Uterus (tissue), 4 donors: ENCODE data around the gene ADAP1. TPM values are rescaled to one million over a fixed set of nuclear protein-coding genes. Genes with fewer than 3 reads are reported as not detected.

ENCODE experiments used
- DNase-seq, 2 donors: peaks; one replicate each; pipeline ENCODE4 v3.0.0-alpha.2; 2019 to 2020
- H3K27ac ChIP-seq, 2 donors: fragments of 200-600 bp; sonication (generic); 1 replicate in 1 of 2; 2 replicates in 1 of 2; pipeline ENCODE4 v1.5.1; 2016 to 2018
- H3K27me3 ChIP-seq, 2 donors: fragments of 200-600 bp; sonication (generic); one replicate each; pipeline ENCODE4 v1.5.1; 2018 to 2019; ENCODE audit warnings: control low read depth in 1 of 2
- H3K36me3 ChIP-seq, 2 donors: fragments of 200-600 bp; sonication (generic); one replicate each; pipeline ENCODE4 v1.5.1; 2019; ENCODE audit warnings: control low read depth in 1 of 2
- H3K4me1 ChIP-seq, 2 donors: fragments of 200-600 bp; sonication (generic); one replicate each; pipeline ENCODE4 v1.5.1; 2018 to 2019; ENCODE audit warnings: control low read depth in 1 of 2
- H3K4me3 ChIP-seq, 2 donors: fragments of 200-600 bp; sonication (generic); 1 replicate in 1 of 2; 2 replicates in 1 of 2; pipeline ENCODE4 v1.5.1; 2018 to 2019; ENCODE audit warnings: mild to moderate bottlenecking in 1 of 2
- H3K9me3 ChIP-seq, 2 donors: fragments of 200-600 bp; sonication (generic); one replicate each; pipeline ENCODE4 v1.5.1; 2019; ENCODE audit warnings: control low read depth in 1 of 2
- CTCF ChIP-seq, 4 experiments: fragments of 200-600 bp in 2 of 4; fragments of 450-650 bp in 2 of 4; sonication (generic) in 2 of 4; IDR thresholded peaks; one replicate each; pipeline ENCODE4 v1.5.1; 2016 to 2019; ENCODE audit warnings: antibody characterized with exemption in 4 of 4, mild to moderate bottlenecking in 2 of 4, moderate library complexity in 1 of 4
- POLR2A ChIP-seq, 2 donors: fragments of 450-650 bp; IDR thresholded peaks; one replicate each; pipeline ENCODE4 v1.6.1; 2016; ENCODE audit warnings: antibody characterized with exemption in 2 of 2, mild to moderate bottlenecking in 1 of 2, moderate library complexity in 1 of 2
- intact Hi-C: fragments of 100-400 bp; cut with DNase I; formaldehyde crosslinking; loops from one replicate; pipeline ENCODE4 v1.15.1; 2023; ENCODE audit warnings: low total_unique reads
- total RNA-seq, 4 donors: library from RNA; depleted of rRNA in 3 of 4; stranded (reverse); fragments of >200 nt in 3 of 4; gene quantifications; one replicate each; pipeline versions ENCODE4 v1.1.0 to v1.2.4, GENCODE V29; 2014 to 2023
- donor health status: DM: yes; HTN: yes; CAD: no.

Gene ADAP1
- total RNA-seq, 4 donors from 2014 or later = 3.2 to 17.4 (median 10.9) TPM

- intact Hi-C loops = no loop called here
- no peak for DNase-seq
- TF ChIP-seq CTCF (IDR thresholded peaks at IDR 0.05) (no peak), POLR2A (IDR thresholded peaks at IDR 0.05) (no peak)
- Histone ChIP-seq H3K27me3 (no peaks in the 10 kb centered on the region), H3K4me1 (no peaks in the 10 kb centered on the region), H3K4me3 (no peak overlapping the region), H3K36me3 (no peaks in the 10 kb centered on the region), H3K9me3 (no peaks in the 10 kb centered on the region), H3K27ac (no peak overlapping the region)
These were observed 13.7 kb downstream of the ADAP1 start for GRCh38 chr7:940599-941408.

- intact Hi-C loops = no loop called here
- TF ChIP-seq POLR2A (IDR thresholded peaks at IDR 0.05) (no peak), CTCF (IDR thresholded peaks at IDR 0.05) (no peak)
These were observed 14.6 kb downstream of the ADAP1 start for GRCh38 chr7:939843-940242.

GRCh38 chr7:938546-939185, 15.8 kb downstream of the ADAP1 start:
- H3K27ac ChIP-seq = no peak overlapping the region
- H3K4me1 ChIP-seq = no peaks in the 10 kb centered on the region
- no peak for TF ChIP-seq CTCF (IDR thresholded peaks at IDR 0.05)
- no peak for TF ChIP-seq POLR2A (IDR thresholded peaks at IDR 0.05)
- H3K36me3 ChIP-seq = no peaks in the 10 kb centered on the region
- DNase-seq = no peak
- no peak overlapping the region for H3K4me3 ChIP-seq
- intact Hi-C loops = no loop called here
- no peaks in the 10 kb centered on the region for H3K9me3 ChIP-seq
- H3K27me3 ChIP-seq = no peaks in the 10 kb centered on the region

More at GRCh38 chr7:939843-940242, 14.6 kb downstream of the ADAP1 start:
- Histone ChIP-seq H3K36me3 (no peaks in the 10 kb centered on the region), H3K27me3 (no peaks in the 10 kb centered on the region), H3K27ac (no peak overlapping the region), H3K4me3 (no peak overlapping the region), H3K9me3 (no peaks in the 10 kb centered on the region), H3K4me1 (no peaks in the 10 kb centered on the region)
- no peak for DNase-seq

- intact Hi-C loops = no loop called here
- TF ChIP-seq CTCF (IDR thresholded peaks at IDR 0.05) = no peak
- no peak for TF ChIP-seq POLR2A (IDR thresholded peaks at IDR 0.05)
These were observed 16.5 kb downstream of the ADAP1 start for GRCh38 chr7:937856-938484.

More at GRCh38 chr7:937856-938484, 16.5 kb downstream of the ADAP1 start:
- Histone ChIP-seq H3K4me3 (no peak overlapping the region), H3K27me3 (no peaks in the 10 kb centered on the region), H3K4me1 (no peaks in the 10 kb centered on the region), H3K27ac (no peak overlapping the region), H3K36me3 (no peaks in the 10 kb centered on the region), H3K9me3 (no peaks in the 10 kb centered on the region)
- DNase-seq = no peak
